ENCODE measurements around the gene BFSP2. TPM values are rescaled to one million over a fixed set of nuclear protein-coding genes. Genes with fewer than 3 reads are reported as not detected.
"Not testable (repeated sequence)": the region's sequence is repeated elsewhere in the genome, so short reads cannot be mapped to it uniquely, and the experiment has no call there.

BFSP2 gene
- polyA plus RNA-seq, 12 donors = not detected

DNA sequence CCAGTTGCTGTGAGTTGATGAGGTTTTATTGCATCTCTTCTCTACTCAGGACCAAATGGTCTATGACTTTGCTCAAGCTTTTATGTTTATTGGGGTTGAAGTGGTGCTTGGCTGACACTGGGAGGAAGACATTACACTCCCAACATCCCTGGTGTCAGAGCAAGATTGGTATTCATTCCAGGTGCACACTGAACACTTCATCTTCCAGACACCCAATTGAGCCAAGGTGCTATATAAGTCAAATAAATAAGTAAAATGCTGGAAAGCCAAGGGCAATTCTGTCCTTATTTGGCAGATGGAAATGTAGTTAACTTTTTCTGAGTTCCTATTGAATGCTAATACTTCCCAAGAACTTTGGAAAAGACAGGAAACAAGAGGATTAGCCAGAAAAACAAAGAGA, 120.4 kb downstream of the BFSP2 start:
- no peak for DNase-seq

DNA sequence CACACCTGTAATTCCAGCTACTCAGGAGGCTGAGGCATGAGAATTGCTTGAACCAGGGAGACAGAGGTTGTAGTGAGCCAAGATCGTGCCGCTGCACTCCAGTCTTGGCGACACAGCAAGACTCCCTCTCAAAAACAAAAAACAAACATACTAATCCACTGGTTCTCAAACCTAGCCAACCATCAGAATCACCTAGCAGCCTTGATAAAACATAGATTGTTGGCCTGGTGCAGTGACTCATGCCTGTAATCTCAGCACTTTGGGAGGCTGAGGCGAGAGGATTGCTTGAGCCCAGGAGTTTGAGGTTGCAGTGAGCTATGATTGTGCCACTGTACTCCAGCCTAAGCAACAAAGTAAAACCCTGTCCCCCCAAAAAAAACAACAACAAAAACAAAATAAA, 121.1 kb downstream of the BFSP2 start:
- DNase-seq = not testable (repeated sequence)

DNA sequence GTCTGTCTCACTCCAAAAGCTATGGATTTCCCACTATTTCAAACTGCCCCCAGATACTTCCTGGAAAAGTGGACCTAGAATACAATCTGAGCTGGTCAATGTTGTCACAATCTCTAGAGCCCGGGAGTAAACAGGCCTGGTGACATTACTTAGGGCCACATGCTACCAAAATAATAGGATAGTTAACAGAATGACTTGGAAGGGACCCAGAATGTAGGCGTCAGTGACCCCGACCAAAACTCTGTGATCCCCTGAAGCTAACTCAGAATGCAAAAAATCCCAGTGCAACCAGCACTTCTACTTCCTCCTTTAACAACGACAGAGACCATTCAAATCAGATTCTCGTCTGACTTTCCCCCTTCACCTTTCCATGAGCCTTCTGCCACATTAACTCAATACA, 122.1 kb downstream of the BFSP2 start:
- no peak for DNase-seq

DNA sequence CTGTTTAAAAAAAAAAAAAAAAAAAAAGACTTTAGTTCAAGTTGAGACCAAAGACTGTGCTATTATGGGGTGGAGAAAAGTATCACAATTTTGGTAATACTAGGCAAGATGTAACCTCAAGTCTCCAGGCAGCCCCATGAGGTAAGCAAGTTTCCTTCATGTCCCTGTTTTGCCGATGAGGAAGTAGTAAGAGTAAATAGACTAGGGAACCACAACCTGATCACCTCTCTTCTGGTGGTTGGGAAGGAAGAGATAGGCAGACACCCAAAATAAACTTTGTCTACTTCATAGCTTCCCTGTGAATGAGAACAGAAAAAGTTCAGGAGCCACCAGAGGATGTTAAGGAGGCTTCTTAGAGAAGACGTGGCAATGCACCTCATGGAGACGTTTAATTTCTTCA, 123.9 kb downstream of the BFSP2 start:
- not testable (repeated sequence) for DNase-seq

Other genes with a start within 250 kb of the BFSP2 start
- 100 to 1,000 TPM in 10 of 12 donors, 10 to 100 TPM in 1, not detected in 1; 99.8 to 174 (median 159) TPM for gene CDV3, start 173.6 kb downstream of the BFSP2 start, polyA plus RNA-seq (ENCODE audit: insufficient read length in 12 of 12)